Natural killer cell (primary cell): ENCODE measurements around the gene FAR1. TPM values are rescaled to one million over a fixed set of nuclear protein-coding genes. Genes with fewer than 3 reads are reported as not detected.
A peak's percentile ranks its signal among the peaks of the same experiment; 100 is the strongest.

Experiments used
- ATAC-seq, 3 donors: fragments of 150-1000 bp in 2 of 3; fragments of 200-7000 bp in 1 of 3; cut with Tn5 transposase; 1 replicate in 1 of 3; 2 replicates in 2 of 3; pipeline ENCODE4 v1.10.0; 2021; ENCODE audit warnings: mild to moderate bottlenecking in 2 of 3, moderate library complexity in 2 of 3
- DNase-seq, 2 donors: peaks; one replicate each; pipeline versions ENCODE4 v3.0.0 to v3.0.0-alpha.2; 2013 to 2021; ENCODE audit warnings: mixed read lengths in 1 of 2
- H3K27ac ChIP-seq: one replicate; pipeline ENCODE4 v1.5.1; 2013; ENCODE audit warnings: mild to moderate bottlenecking, low read length
- H3K27me3 ChIP-seq: one replicate; pipeline ENCODE4 v1.6.1; 2013; ENCODE audit warnings: low read length; ENCODE audit not compliant: control insufficient read depth, insufficient read depth
- H3K36me3 ChIP-seq: one replicate; pipeline ENCODE4 v1.6.1; 2013; ENCODE audit warnings: low read length; ENCODE audit not compliant: control insufficient read depth, insufficient read depth
- H3K4me1 ChIP-seq: one replicate; pipeline ENCODE4 v1.6.1; 2013; ENCODE audit warnings: low read length; ENCODE audit not compliant: control insufficient read depth, insufficient read depth
- H3K4me3 ChIP-seq: one replicate; pipeline ENCODE4 v1.5.1; 2013; ENCODE audit warnings: low read length
- H3K9me3 ChIP-seq: one replicate; pipeline ENCODE4 v1.6.1; 2013; ENCODE audit warnings: low read length; ENCODE audit not compliant: control insufficient read depth, insufficient read depth
- H3K27ac Mint-ChIP-seq, 2 donors: one replicate each; pipeline ENCODE4 v1.8.0; 2022; ENCODE audit warnings: mild to moderate bottlenecking in 2 of 2, mixed read lengths in 2 of 2, moderate library complexity in 1 of 2
- H3K27me3 Mint-ChIP-seq, 2 donors: one replicate each; pipeline ENCODE4 v1.8.0; 2022; ENCODE audit warnings: low read depth in 2 of 2, mixed read lengths in 2 of 2
- H3K36me3 Mint-ChIP-seq: one replicate; pipeline ENCODE4 v1.8.0; 2022; ENCODE audit warnings: mixed read lengths
- H3K4me1 Mint-ChIP-seq, 2 donors: one replicate each; pipeline ENCODE4 v1.8.0; 2022; ENCODE audit warnings: mixed read lengths in 2 of 2
- H3K4me3 Mint-ChIP-seq: one replicate; pipeline ENCODE4 v1.8.0; 2022; ENCODE audit warnings: mild to moderate bottlenecking, moderate library complexity, mixed read lengths
- H3K9me3 Mint-ChIP-seq, 2 donors: one replicate each; pipeline ENCODE4 v1.8.0; 2022; ENCODE audit warnings: mixed read lengths in 2 of 2
- CTCF ChIP-seq: fragments of 200-600 bp; IDR thresholded peaks from one replicate; pipeline ENCODE4 v1.8.0; 2022; ENCODE audit warnings: antibody characterized with exemption
- WGBS: methylation state at CpG from one replicate; pipeline ENCODE4 v1.1.7; 2013; ENCODE audit warnings: missing lambda C conversion rate; ENCODE audit not compliant: insufficient coverage; 5-methylcytosine and 5-hydroxymethylcytosine counted together
- intact Hi-C: fragments of 100-400 bp; cut with micrococcal nuclease; formaldehyde crosslinking; loops from one replicate; pipeline ENCODE4 v1.14.2; 2022
- total RNA-seq, 4 donors: library from RNA; stranded (reverse); fragments of 120-200 nt in 1 of 4; gene quantifications; one replicate each; pipeline versions ENCODE4 v1.2.3 to v1.2.4, GENCODE V29; 2013 to 2022

FAR1 gene
- total RNA-seq, 3 donors from 2014 or later (not counting 1 experiment from before 2014, with no cell fraction given) = 59.5 to 74.7 (median 74.6) TPM

DNA sequence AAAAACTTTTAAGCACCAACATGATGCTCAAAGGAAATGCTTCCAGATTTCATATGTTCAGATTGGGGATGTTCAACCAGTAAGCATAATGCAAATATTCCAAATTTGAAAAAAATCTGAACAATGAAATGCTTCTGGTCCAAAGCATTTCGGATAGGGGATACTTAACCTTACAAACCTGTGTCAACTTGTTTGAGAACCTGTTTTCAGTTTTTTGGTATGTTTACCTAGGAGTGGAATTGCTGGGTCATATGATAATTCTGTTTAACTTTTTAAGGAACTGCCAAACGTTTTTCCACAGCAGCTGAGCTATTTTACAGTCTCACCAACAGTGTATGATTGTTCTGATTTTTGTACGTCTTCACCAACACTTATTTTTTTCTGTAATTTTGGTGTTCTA, 23.7 kb downstream of the FAR1 start:
- H3K27ac Mint-ChIP-seq = no peak overlapping the region
- H3K4me3 Mint-ChIP-seq = no peak overlapping the region
- H3K9me3 Mint-ChIP-seq = no peaks in the 10 kb centered on the region
- no peaks in the 10 kb centered on the region for H3K36me3 Mint-ChIP-seq
- no peak for DNase-seq
- no peaks in the 10 kb centered on the region for H3K27me3 Mint-ChIP-seq
- H3K4me1 Mint-ChIP-seq = peaks cover 38 to 57% of the 10 kb centered on the region in 2 donors
- Histone ChIP-seq H3K27ac (no peak overlapping the region), H3K9me3 (no peaks in the 10 kb centered on the region), H3K27me3 (no peaks in the 10 kb centered on the region), H3K4me3 (no peak overlapping the region), H3K36me3 (peaks cover 16% of the 10 kb centered on the region), H3K4me1 (no peaks in the 10 kb centered on the region)
- 100% methylated on average over 1 of the region's 3 CpGs for WGBS
- no peak for TF ChIP-seq CTCF
- intact Hi-C loops = no loop called here
- no peak for ATAC-seq

DNA sequence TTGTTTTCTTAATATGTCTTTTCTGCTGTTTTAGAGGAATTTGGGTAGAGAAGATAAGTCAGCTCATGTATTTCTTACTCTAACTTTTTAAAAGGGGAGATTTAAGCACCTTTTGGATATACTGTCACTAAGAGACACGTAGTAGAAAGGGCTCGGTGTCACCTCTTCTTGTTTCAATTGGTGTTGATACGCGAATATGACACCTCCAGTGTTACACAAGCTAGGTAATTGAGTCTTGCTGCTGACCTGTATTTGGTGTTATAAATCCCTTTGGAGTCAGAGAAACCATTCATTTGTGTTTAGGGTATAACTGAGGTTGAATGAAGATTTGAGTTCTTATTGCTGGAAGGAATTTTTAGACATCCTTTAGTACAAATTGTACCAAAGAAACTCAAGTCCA, 25.6 kb downstream of the FAR1 start:
- no peak for TF ChIP-seq CTCF

GRCh38 chr11:13695886-13696285, 27.4 kb downstream of the FAR1 start:
- Histone ChIP-seq H3K27ac (no peak overlapping the region), H3K4me3 (no peak overlapping the region), H3K36me3 (peaks cover 21% of the 10 kb centered on the region), H3K27me3 (no peaks in the 10 kb centered on the region), H3K4me1 (no peaks in the 10 kb centered on the region), H3K9me3 (no peaks in the 10 kb centered on the region)
- H3K27me3 Mint-ChIP-seq = no peaks in the 10 kb centered on the region
- ATAC-seq (no peak), DNase-seq (no peak)
- intact Hi-C loops = no loop called here
- H3K4me3 Mint-ChIP-seq = no peak overlapping the region
- H3K9me3 Mint-ChIP-seq = no peaks in the 10 kb centered on the region
- peaks cover 37 to 49% of the 10 kb centered on the region in 2 donors for H3K4me1 Mint-ChIP-seq
- no peak overlapping the region for H3K27ac Mint-ChIP-seq
- no peaks in the 10 kb centered on the region for H3K36me3 Mint-ChIP-seq
- TF ChIP-seq CTCF = no peak

More for the DNA sequence above, 25.6 kb downstream of the FAR1 start:
- H3K4me3 ChIP-seq = no peak overlapping the region
- H3K36me3 ChIP-seq = peaks cover 20% of the 10 kb centered on the region
- H3K27ac ChIP-seq = no peak overlapping the region
- intact Hi-C loops = no loop called here
- no peak overlapping the region for H3K4me3 Mint-ChIP-seq
- H3K9me3 Mint-ChIP-seq = no peaks in the 10 kb centered on the region
- 89% methylated on average over 4 of the region's 4 CpGs for WGBS
- DNase-seq (no peak), ATAC-seq (no peak)
- no peaks in the 10 kb centered on the region for H3K27me3 Mint-ChIP-seq
- H3K27ac Mint-ChIP-seq = no peak overlapping the region
- no peaks in the 10 kb centered on the region for H3K9me3 ChIP-seq
- no peaks in the 10 kb centered on the region for H3K4me1 ChIP-seq
- H3K27me3 ChIP-seq = no peaks in the 10 kb centered on the region
- no peaks in the 10 kb centered on the region for H3K36me3 Mint-ChIP-seq
- H3K4me1 Mint-ChIP-seq = peaks cover 47 to 62% of the 10 kb centered on the region in 2 donors

DNA sequence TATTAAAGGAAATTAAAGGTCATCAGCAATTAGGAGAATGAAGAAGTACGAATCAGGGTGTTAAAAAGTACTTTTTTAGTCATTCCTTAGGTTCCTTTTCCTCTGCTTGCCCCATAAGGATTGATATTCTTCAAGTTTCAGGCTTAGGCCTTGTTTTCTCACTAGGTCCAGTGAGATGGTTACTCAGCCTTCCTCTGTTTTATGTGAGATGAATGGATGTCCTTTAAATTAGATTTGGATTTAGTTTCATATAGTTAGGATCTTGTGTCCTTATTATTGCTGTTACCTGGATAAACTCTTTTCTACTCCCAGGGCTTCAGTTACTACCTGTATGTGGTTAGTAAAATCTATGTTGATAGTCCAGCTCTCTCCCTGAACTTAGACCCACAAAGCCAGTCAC, 29.2 kb downstream of the FAR1 start:
- Mint-ChIP-seq H3K4me3 (no peak overlapping the region), H3K9me3 (no peaks in the 10 kb centered on the region), H3K36me3 (peaks cover 3% of the 10 kb centered on the region), H3K4me1 (peaks cover 27 to 43% of the 10 kb centered on the region in 2 donors), H3K27me3 (no peaks in the 10 kb centered on the region), H3K27ac (peak overlapping the region; percentile 1 to 37)
- 100% methylated on average over 1 of the region's 1 CpG for WGBS
- Histone ChIP-seq H3K27me3 (no peaks in the 10 kb centered on the region), H3K36me3 (peaks cover 29% of the 10 kb centered on the region), H3K4me3 (no peak overlapping the region), H3K9me3 (no peaks in the 10 kb centered on the region), H3K27ac (no peak overlapping the region), H3K4me1 (no peaks in the 10 kb centered on the region)
- no peak for TF ChIP-seq CTCF
- DNase-seq = no peak
- ATAC-seq = no peak
- intact Hi-C loops = no loop called here
